HG02623 (cell line): ENCODE data around the gene EPB41L3.
"Not testable (repeated sequence)": the region's sequence is repeated elsewhere in the genome, so short reads cannot be mapped to it uniquely, and the experiment has no call there.

Experiments used
- ATAC-seq: cut with Tn5 transposase; IDR thresholded peaks from one replicate; pipeline ENCODE4 v1.9.1; 2021; ENCODE audit warnings: moderate library complexity; ENCODE audit not compliant: unreplicated experiment

Gene EPB41L3

GRCh38 chr18:5543773-5544389 is at the start of gene EPB41L3:
TSS of gene EPB41L3 (minus strand) at chr18:5543997. CDS start at chr18:5489183, 54,814 bp downstream.
- no peak for ATAC-seq

GRCh38 chr18:5588529-5588928 is 44.7 kb upstream of the EPB41L3 start:
- no peak for ATAC-seq

GRCh38 chr18:5585653-5586052 is 41.9 kb upstream of the EPB41L3 start:
- no peak for ATAC-seq

- ATAC-seq: no peak
Observed at GRCh38 chr18:5584746-5585417, 41.1 kb upstream of the EPB41L3 start.

- no peak for ATAC-seq
Observed at GRCh38 chr18:5582849-5583681, 39.3 kb upstream of the EPB41L3 start.

GRCh38 chr18:5582076-5582475 is 38.3 kb upstream of the EPB41L3 start:
- ATAC-seq: no peak

- no peak for ATAC-seq
Observed at GRCh38 chr18:5574843-5575242, 31.0 kb upstream of the EPB41L3 start.

- ATAC-seq: no peak
Observed at GRCh38 chr18:5571666-5572065, 27.9 kb upstream of the EPB41L3 start.

- not testable (repeated sequence) for ATAC-seq
Observed at GRCh38 chr18:5570613-5571012, 26.8 kb upstream of the EPB41L3 start.

- no peak for ATAC-seq
Observed at GRCh38 chr18:5568416-5568815, 24.6 kb upstream of the EPB41L3 start.

GRCh38 chr18:5558851-5559250 is 15.1 kb upstream of the EPB41L3 start:
- ATAC-seq: no peak

- no peak for ATAC-seq
Observed at GRCh38 chr18:5556310-5556974, 12.6 kb upstream of the EPB41L3 start.

- ATAC-seq: no peak
Observed at GRCh38 chr18:5554629-5555028, 10.8 kb upstream of the EPB41L3 start.

GRCh38 chr18:5546660-5547059 is 2.9 kb upstream of the EPB41L3 start:
- ATAC-seq: no peak

- no peak for ATAC-seq
Observed at GRCh38 chr18:5543036-5543680, 639 bp downstream of the EPB41L3 start.

- ATAC-seq: no peak
Observed at GRCh38 chr18:5542515-5543035, 1.2 kb downstream of the EPB41L3 start.

- no peak for ATAC-seq
Observed at GRCh38 chr18:5541644-5542043, 2.2 kb downstream of the EPB41L3 start.

GRCh38 chr18:5539391-5539790 is 4.4 kb downstream of the EPB41L3 start:
- ATAC-seq: no peak

- no peak for ATAC-seq
Observed at GRCh38 chr18:5538544-5538943, 5.3 kb downstream of the EPB41L3 start.

- no peak for ATAC-seq
Observed at GRCh38 chr18:5537860-5538259, 5.9 kb downstream of the EPB41L3 start.

- no peak for ATAC-seq
Observed at GRCh38 chr18:5534845-5535244, 9.0 kb downstream of the EPB41L3 start.
